Esophagus (tissue), 2 donors: ENCODE measurements around the gene PXDN. TPM values are rescaled to one million over a fixed set of nuclear protein-coding genes. Genes with fewer than 3 reads are reported as not detected.

Experiments
- H3K27ac ChIP-seq, 2 donors: one replicate each; pipeline ENCODE4 v1.5.1; 2013; ENCODE audit warnings: low read depth in 2 of 2, mild to moderate bottlenecking in 2 of 2, inconsistent platforms in 1 of 2, low read length in 1 of 2, moderate library complexity in 1 of 2
- H3K27me3 ChIP-seq, 2 donors: one replicate each; pipeline ENCODE4 v1.6.1; 2013; ENCODE audit warnings: low read length in 2 of 2, control low read depth in 1 of 2, mild to moderate bottlenecking in 1 of 2; ENCODE audit not compliant: insufficient read depth in 2 of 2, control insufficient read depth in 1 of 2
- H3K36me3 ChIP-seq, 2 donors: one replicate each; pipeline ENCODE4 v1.6.1; 2013; ENCODE audit warnings: low read length in 1 of 2; ENCODE audit not compliant: control insufficient read depth in 2 of 2, insufficient read depth in 2 of 2
- H3K4me1 ChIP-seq, 2 donors: one replicate each; pipeline ENCODE4 v1.6.1; 2013; ENCODE audit warnings: low read length in 1 of 2; ENCODE audit not compliant: control insufficient read depth in 2 of 2, insufficient read depth in 2 of 2
- H3K4me3 ChIP-seq, 2 donors: one replicate each; pipeline ENCODE4 v1.5.1; 2013; ENCODE audit warnings: low read length in 2 of 2, mild to moderate bottlenecking in 2 of 2, low read depth in 1 of 2, moderate library complexity in 1 of 2
- H3K9me3 ChIP-seq, 2 donors: one replicate each; pipeline ENCODE4 v1.6.1; 2013; ENCODE audit warnings: mild to moderate bottlenecking in 2 of 2, low read depth in 1 of 2, low read length in 1 of 2, moderate library complexity in 1 of 2; ENCODE audit not compliant: control insufficient read depth in 2 of 2, insufficient read depth in 1 of 2
- WGBS, 2 donors: extraction: QIAGEN DNeasy Blood & Tissue Kit; methylation state at CpG; one replicate each; pipeline ENCODE4 v1.1.7; 2013; 5-methylcytosine and 5-hydroxymethylcytosine counted together
- polyA plus RNA-seq, 2 donors: library from polyadenylated mRNA; stranded (reverse); fragments of 200-250 nt; gene quantifications; one replicate each; pipeline ENCODE4 v1.2.3, GENCODE V29; 2013
- donor health status: healthy with polysubstance abuse.
- donor health status: Bipolar disorder and iron deficiency.

PXDN gene
- polyA plus RNA-seq, 2 donors = 1.1 to 1.9 TPM

DNA sequence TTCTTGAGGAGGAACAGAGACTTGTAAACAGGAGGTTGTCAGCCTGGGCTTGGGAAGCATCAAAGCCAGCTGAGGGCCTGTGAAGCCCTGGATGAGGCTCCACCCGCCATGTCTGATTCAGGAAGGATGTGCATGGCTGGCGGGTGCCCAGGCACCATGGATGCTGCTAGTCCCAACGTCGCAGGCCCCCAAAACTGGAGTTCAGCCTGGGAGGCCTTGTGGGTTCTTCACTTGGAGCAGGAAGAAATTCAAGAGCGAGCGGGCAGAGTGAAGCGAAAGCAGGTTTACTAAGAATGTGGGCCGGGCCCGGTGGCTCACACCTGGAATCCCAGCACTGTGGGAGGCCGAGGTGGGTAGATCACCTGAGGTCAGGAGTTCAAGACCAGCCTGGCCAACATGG is 12.1 kb upstream of the PXDN start:
- 88 to 93% methylated on average over 10 of the region's 10 CpGs for WGBS, 2 donors
- no peak overlapping the region for H3K27ac ChIP-seq

DNA sequence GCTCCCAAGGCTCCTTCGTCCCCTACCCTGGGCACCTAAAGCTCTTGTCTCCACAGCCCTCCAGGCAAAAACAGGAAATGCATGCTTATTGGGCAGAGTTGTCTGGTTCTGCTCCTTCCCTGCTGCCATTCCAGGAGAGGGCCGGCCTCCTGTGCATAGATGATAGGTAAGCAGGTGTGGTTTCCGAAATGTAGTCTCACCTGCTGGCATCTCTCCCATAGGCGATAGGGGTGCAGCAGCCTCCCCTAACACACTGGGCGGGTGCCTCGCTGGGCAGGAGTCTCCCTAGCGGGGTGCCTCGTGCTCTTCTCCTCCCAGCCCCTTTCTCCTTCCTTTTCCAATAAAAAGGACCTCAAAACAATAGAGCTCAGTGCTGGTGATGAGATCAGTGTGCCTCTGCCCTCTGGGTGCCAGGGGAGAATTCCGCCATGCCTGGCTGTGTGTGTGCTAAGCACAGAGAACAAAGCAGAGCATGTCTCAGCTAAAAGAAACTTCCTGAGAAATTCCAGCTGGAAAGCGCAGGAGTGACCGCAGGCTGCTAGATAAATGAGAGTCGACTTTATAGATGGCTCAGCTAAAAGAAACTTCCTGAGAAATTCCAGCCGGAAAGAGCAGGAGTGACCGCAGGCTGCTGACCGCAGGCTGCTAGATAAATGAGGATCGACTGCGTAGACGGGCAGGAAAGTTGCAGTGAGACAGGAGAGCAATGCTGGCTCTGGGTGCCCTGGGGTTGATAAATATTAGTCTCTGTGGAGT is 11.3 kb upstream of the PXDN start:
- 72 to 74% methylated on average over 18 of the region's 18 CpGs for WGBS, 2 donors
- no peak overlapping the region for H3K27ac ChIP-seq

More for the DNA sequence above, 12.1 kb upstream of the PXDN start:
- no peaks in the 10 kb centered on the region for H3K9me3 ChIP-seq
- no peak overlapping the region for H3K4me3 ChIP-seq
- no peaks in the 10 kb centered on the region for H3K27me3 ChIP-seq
- H3K36me3 ChIP-seq = no peaks in the 10 kb centered on the region
- H3K4me1 ChIP-seq = no peaks in the 10 kb centered on the region

DNA sequence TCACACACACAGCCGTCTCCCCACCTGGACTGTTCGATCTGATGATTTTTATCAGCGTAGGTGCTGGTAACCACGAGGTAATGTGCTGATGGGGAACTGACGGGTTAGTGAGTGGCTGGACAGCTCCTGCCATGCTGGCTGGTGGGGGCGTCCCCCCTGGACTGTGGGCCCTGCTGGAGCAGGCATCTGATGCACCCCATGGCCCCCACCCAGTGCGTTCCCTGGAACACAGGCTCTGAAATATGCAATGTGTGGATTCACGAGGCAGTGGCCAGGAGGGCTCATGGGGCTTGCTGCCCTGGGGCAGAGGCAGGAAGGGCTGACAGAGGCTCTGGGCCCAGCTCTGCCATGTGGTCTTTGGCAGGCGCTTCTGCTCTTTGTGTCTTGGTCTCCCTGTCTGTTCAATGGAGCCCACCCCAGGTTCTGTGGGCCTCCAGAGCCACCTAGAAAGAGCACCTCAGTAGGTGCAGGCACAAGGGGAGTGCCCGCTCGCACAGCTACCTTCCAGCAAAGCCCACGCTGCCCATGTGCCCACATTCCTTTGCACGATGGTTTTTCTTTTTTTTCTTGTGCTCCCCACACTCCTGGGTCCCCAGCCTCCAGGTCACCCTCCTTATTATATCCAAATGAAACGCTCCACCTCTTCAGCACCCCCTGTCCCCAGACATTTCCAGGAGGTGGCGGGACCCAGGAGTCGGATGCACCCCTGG is 10.3 kb upstream of the PXDN start:
- H3K4me3 ChIP-seq = no peak overlapping the region
- no peak overlapping the region for H3K27ac ChIP-seq
- no peaks in the 10 kb centered on the region for H3K9me3 ChIP-seq
- H3K4me1 ChIP-seq = no peaks in the 10 kb centered on the region
- no peaks in the 10 kb centered on the region for H3K27me3 ChIP-seq
- no peaks in the 10 kb centered on the region for H3K36me3 ChIP-seq
- 93 to 94% methylated on average over 15 to 16 of the region's 16 CpGs for WGBS, 2 donors

More for the DNA sequence above, 11.3 kb upstream of the PXDN start:
- Histone ChIP-seq H3K4me3 (no peak overlapping the region), H3K9me3 (no peaks in the 10 kb centered on the region), H3K36me3 (no peaks in the 10 kb centered on the region), H3K4me1 (no peaks in the 10 kb centered on the region), H3K27me3 (no peaks in the 10 kb centered on the region)

DNA sequence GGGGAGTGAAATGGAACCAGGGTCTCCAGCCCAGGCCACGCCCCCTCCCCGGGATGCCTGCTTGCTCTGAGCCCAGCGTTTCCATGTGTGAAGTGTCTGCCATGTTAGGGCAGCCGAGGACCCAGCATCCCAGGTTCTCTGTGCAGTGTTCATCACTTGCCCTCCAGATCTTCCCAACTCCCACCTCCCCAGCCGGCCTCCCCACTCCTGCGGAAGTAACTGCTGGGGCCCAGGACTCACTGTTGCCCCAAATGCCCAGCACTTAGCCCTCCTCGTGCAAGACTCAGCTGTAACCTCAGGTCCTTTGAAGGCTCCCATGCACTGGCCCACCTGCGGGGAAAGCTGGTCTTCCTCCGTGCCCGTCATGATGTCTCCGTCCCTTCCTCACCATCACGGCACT is 9.7 kb upstream of the PXDN start:
- WGBS, 2 donors = 89 to 95% methylated on average over 12 of the region's 12 CpGs
- H3K4me1 ChIP-seq = no peaks in the 10 kb centered on the region
- H3K27ac ChIP-seq = no peak overlapping the region

GRCh38 chr2:1752751-1753150 is 8.4 kb upstream of the PXDN start:
- 67 to 81% methylated on average over 6 of the region's 6 CpGs for WGBS, 2 donors
- H3K9me3 ChIP-seq = no peaks in the 10 kb centered on the region
- no peaks in the 10 kb centered on the region for H3K27me3 ChIP-seq
- no peaks in the 10 kb centered on the region for H3K4me1 ChIP-seq
- no peak overlapping the region for H3K27ac ChIP-seq
- no peak overlapping the region for H3K4me3 ChIP-seq
- no peaks in the 10 kb centered on the region for H3K36me3 ChIP-seq

More for the DNA sequence above, 9.7 kb upstream of the PXDN start:
- no peaks in the 10 kb centered on the region for H3K27me3 ChIP-seq
- H3K4me3 ChIP-seq = no peak overlapping the region
- H3K9me3 ChIP-seq = no peaks in the 10 kb centered on the region
- no peaks in the 10 kb centered on the region for H3K36me3 ChIP-seq

DNA sequence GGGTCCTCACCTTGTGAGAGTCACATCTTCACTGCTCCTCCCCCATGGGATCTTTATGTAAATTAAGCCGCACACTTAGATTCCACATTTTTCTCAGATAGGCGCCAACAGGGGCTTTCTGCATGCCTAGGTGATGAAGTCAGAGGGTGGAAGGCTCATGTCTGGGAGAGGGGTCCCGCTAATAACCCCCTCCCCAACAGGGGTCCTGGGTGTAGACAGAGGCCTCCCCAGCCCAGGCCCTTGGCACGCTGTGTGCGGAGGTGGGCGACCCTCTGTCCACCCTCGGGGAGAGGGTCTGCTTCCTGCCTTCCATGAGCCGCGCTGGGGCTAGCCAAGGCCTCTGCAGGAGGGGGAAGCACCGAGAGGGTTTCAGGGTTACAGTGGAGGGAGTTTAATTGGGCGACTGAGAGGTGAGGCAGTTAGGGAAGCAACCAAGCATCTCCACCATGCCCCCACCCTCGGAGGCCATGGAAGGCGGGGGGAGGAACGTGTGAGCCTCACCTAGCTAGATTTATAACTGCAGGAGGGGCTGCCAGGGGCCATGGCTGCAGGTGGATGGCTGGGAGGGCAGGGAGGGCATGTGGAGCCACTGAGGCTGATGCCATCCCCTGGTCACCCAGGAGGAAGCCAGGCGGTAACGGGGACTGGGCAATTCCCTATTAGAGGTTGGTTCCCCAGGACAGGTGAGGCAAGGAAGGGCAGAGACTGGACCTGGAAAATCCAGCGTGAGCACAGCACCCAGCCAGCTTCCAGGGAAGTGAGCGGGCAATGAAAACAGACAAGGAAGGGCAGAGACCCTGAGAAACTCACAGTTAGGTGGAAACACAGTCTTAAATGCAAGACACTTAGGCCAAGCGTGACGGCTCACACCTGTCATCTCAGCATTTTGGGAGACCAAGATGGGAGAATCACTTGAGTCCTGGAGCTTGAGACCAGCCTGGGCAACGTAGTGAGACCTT is 7.7 kb upstream of the PXDN start:
- H3K4me1 ChIP-seq = no peaks in the 10 kb centered on the region
- WGBS, 2 donors = 76% methylated on average over 21 of the region's 21 CpGs
- H3K9me3 ChIP-seq = no peaks in the 10 kb centered on the region
- H3K36me3 ChIP-seq = no peaks in the 10 kb centered on the region
- no peaks in the 10 kb centered on the region for H3K27me3 ChIP-seq
- no peak overlapping the region for H3K27ac ChIP-seq
- H3K4me3 ChIP-seq = no peak overlapping the region

- Histone ChIP-seq H3K27ac (no peak overlapping the region), H3K9me3 (no peaks in the 10 kb centered on the region), H3K27me3 (no peaks in the 10 kb centered on the region), H3K4me3 (no peak overlapping the region), H3K36me3 (no peaks in the 10 kb centered on the region), H3K4me1 (no peaks in the 10 kb centered on the region)
- WGBS, 2 donors = 36 to 43% methylated on average over 24 of the region's 24 CpGs
These were observed 6.8 kb upstream of the PXDN start for GRCh38 chr2:1750933-1751766.

- Histone ChIP-seq H3K4me1 (no peaks in the 10 kb centered on the region), H3K27me3 (no peaks in the 10 kb centered on the region), H3K36me3 (no peaks in the 10 kb centered on the region), H3K27ac (no peak overlapping the region), H3K4me3 (no peak overlapping the region), H3K9me3 (no peaks in the 10 kb centered on the region)
- WGBS, 2 donors = 17 to 26% methylated on average over 4 to 5 of the region's 5 CpGs
These were observed 6.1 kb upstream of the PXDN start for GRCh38 chr2:1750270-1750932.
